ENCODE results near the gene LRCH1. TPM values are rescaled to one million over a fixed set of nuclear protein-coding genes. Genes with fewer than 3 reads are reported as not detected.

The LRCH1 gene
- total RNA-seq, 4 donors from 2014 or later: 13.6 to 29.7 (median 18.5) TPM

GRCh38 chr13:46748300-46748699 lies 195.3 kb downstream of the LRCH1 start:
- no peak for DNase-seq
- H3K36me3 ChIP-seq: peaks cover 0 to 32% (median 0%) of the 10 kb centered on the region in 3 donors

GRCh38 chr13:46749951-46750350 lies 197.0 kb downstream of the LRCH1 start:
- Histone ChIP-seq H3K4me3 (no peak overlapping the region), H3K36me3 (peaks cover 0 to 24% (median 0%) of the 10 kb centered on the region in 3 donors), H3K4me1 (peaks cover 0 to 6% (median 0%) of the 10 kb centered on the region in 4 donors), H3K27ac (no peak overlapping the region), H3K9me3 (no peaks in the 10 kb centered on the region), H3K27me3 (no peaks in the 10 kb centered on the region)
- no peak for TF ChIP-seq POLR2A (IDR thresholded peaks at IDR 0.05)
- TF ChIP-seq, protein P1, sequence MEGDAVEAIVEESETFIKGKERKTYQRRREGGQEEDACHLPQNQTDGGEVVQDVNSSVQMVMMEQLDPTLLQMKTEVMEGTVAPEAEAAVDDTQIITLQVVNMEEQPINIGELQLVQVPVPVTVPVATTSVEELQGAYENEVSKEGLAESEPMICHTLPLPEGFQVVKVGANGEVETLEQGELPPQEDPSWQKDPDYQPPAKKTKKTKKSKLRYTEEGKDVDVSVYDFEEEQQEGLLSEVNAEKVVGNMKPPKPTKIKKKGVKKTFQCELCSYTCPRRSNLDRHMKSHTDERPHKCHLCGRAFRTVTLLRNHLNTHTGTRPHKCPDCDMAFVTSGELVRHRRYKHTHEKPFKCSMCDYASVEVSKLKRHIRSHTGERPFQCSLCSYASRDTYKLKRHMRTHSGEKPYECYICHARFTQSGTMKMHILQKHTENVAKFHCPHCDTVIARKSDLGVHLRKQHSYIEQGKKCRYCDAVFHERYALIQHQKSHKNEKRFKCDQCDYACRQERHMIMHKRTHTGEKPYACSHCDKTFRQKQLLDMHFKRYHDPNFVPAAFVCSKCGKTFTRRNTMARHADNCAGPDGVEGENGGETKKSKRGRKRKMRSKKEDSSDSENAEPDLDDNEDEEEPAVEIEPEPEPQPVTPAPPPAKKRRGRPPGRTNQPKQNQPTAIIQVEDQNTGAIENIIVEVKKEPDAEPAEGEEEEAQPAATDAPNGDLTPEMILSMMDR (IDR thresholded peaks at IDR 0.05): no peak
- no peak for DNase-seq

More at GRCh38 chr13:46748300-46748699, 195.3 kb downstream of the LRCH1 start:
- Histone ChIP-seq H3K27me3 (no peaks in the 10 kb centered on the region), H3K4me1 (peaks cover 0 to 6% (median 0%) of the 10 kb centered on the region in 4 donors), H3K27ac (no peak overlapping the region), H3K4me3 (no peak overlapping the region), H3K9me3 (no peaks in the 10 kb centered on the region)
- no peak for TF ChIP-seq POLR2A (IDR thresholded peaks at IDR 0.05)
- TF ChIP-seq, protein P1 (IDR thresholded peaks at IDR 0.05): no peak

- Histone ChIP-seq H3K4me3 (no peak overlapping the region), H3K36me3 (peaks cover 0 to 10% (median 0%) of the 10 kb centered on the region in 3 donors), H3K27me3 (no peaks in the 10 kb centered on the region), H3K9me3 (no peaks in the 10 kb centered on the region), H3K27ac (no peak overlapping the region), H3K4me1 (peaks cover 0 to 6% (median 0%) of the 10 kb centered on the region in 4 donors)
- TF ChIP-seq, protein P1 (IDR thresholded peaks at IDR 0.05): peak in 2 of 6 experiments; percentile 10 to 37
- TF ChIP-seq POLR2A (IDR thresholded peaks at IDR 0.05): no peak
- peak in 2 of 3 donors; percentile 26 to 54 for DNase-seq
Observed at GRCh38 chr13:46751811-46752635, 199.1 kb downstream of the LRCH1 start.

- no peaks in the 10 kb centered on the region for H3K9me3 ChIP-seq
- no peaks in the 10 kb centered on the region for H3K27me3 ChIP-seq
- H3K4me1 ChIP-seq: peaks cover 0 to 6% (median 2%) of the 10 kb centered on the region in 4 donors
- no peak overlapping the region for H3K27ac ChIP-seq
- no peak for TF ChIP-seq POLR2A (IDR thresholded peaks at IDR 0.05)
- TF ChIP-seq, protein P1 (IDR thresholded peaks at IDR 0.05): no peak
- H3K36me3 ChIP-seq: peaks cover 0 to 6% (median 0%) of the 10 kb centered on the region in 3 donors
- DNase-seq: no peak
- no peak overlapping the region for H3K4me3 ChIP-seq
Observed at GRCh38 chr13:46753137-46753536, 200.2 kb downstream of the LRCH1 start.

- TF ChIP-seq, protein P1 (IDR thresholded peaks at IDR 0.05): no peak
- no peak for TF ChIP-seq POLR2A (IDR thresholded peaks at IDR 0.05)
- Histone ChIP-seq H3K36me3 (peaks cover 0 to 6% (median 0%) of the 10 kb centered on the region in 3 donors), H3K27ac (no peak overlapping the region), H3K9me3 (no peaks in the 10 kb centered on the region), H3K4me1 (peaks cover 0 to 6% (median 2%) of the 10 kb centered on the region in 4 donors), H3K27me3 (no peaks in the 10 kb centered on the region), H3K4me3 (no peak overlapping the region)
- no peak for DNase-seq
Observed at GRCh38 chr13:46753917-46754316, 200.9 kb downstream of the LRCH1 start.
